ENCODE data around the gene WDR37. TPM values are rescaled to one million over a fixed set of nuclear protein-coding genes. Genes with fewer than 3 reads are reported as not detected.

The WDR37 gene
- total and polyA plus RNA-seq, 10 of the 15 experiments (the other 5 are each of a cell fraction or from before 2014, with no cell fraction given) = 1.9 to 11.1 (median 7.1) TPM

DNA sequence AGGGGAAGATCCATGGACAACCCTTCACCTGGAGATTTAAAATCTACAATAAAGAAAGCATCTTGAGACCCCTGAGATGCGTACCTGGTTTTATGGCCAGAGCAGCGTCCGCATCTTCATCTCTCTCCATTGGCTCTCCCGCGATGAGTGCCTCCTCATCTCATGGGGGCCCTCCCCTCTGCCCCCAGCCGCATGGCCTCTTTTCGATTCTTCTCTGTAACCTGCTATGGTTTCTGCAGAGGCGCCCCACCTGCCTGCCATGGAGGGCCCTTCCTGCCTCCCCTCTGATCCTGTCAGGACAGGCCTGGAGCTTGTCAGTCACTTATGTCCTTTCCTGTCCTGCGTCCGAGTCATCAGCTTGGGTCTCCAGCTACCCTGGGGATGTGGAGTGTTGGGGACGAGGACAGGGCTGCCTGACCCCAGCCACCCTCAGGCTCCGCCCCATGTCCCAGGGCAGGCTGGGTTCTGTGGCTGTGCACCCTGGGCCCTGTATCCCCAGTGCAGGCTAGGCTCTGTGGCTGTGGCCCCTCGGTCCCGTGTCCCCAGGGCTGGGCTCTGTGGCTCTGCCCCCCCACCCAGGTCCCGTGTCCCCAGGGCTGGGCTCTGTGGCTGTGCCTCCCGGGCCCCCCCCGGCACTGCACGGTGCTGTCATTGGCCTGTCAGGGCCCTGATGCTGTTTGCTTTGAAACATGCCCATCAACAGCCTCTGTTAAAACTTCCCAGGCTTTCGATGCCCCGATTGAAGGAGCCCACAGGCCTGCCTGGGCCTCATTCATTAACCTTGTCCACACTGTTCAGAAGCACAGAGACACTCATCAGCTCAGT is 99.8 kb downstream of the WDR37 start:
- Histone ChIP-seq H3K4me1 (ENCODE audit: control insufficient read depth, insufficient read depth, low read length) (no peaks in the 10 kb centered on the region), H3K27me3 (replicated peaks in 1 of 2; ENCODE audit: control insufficient read depth in 2 of 2, insufficient read depth in 2 of 2, low read length in 1 of 2) (no peaks in the 10 kb centered on the region; a peak in 1 of 4 replicates), H3K36me3 (ENCODE audit: control insufficient read depth in 2 of 2, insufficient read depth in 2 of 2, low read length in 1 of 2) (no peaks in the 10 kb centered on the region), H3K9ac (ENCODE audit: control insufficient read depth, insufficient read depth, low read length) (no peak overlapping the region), H3K9me3 (replicated peaks; ENCODE audit: control insufficient read depth, insufficient read depth, low read length) (no peaks in the 10 kb centered on the region), H2AFZ (ENCODE audit: control insufficient read depth, low read depth, low read length) (no peak overlapping the region), H3K4me3 (no peak overlapping the region), H3K27ac (ENCODE audit: control insufficient read depth, insufficient read depth) (no peak overlapping the region), H4K20me1 (ENCODE audit: control insufficient read depth, insufficient read depth) (no peaks in the 10 kb centered on the region), H3K79me2 (ENCODE audit: control insufficient read depth, insufficient read depth, low read length) (no peaks in the 10 kb centered on the region), H3K4me2 (ENCODE audit: control insufficient read depth, insufficient read depth) (no peak overlapping the region)
- intact Hi-C loops (cut with micrococcal nuclease; ENCODE audit: unreplicated experiment) (no loop called here), in situ Hi-C loops (cut with MboI) (no loop called here)
- ChIA-PET CTCF (no interaction called here), POLR2A (no interaction called here), RAD21 (ENCODE audit: unreplicated experiment) (no interaction called here), SMC1A (ENCODE audit: uncharacterized antibody, unreplicated experiment) (no interaction called here)
- FAIRE-seq (no peak), DNase-seq (ENCODE audit: low read depth, low spot score) (no peak), ATAC-seq (no peak)
- 55% methylated on average over 18 of the region's 20 CpGs for WGBS (ENCODE audit: insufficient coverage, insufficient replicate concordance, low lambda C conversion rate, missing lambda C conversion rate)
- TF ChIP-seq ZNF384 (IDR thresholded peaks at IDR 0.05; ENCODE audit: borderline replicate concordance, low read depth, low read length) (no peak), CREB1 (IDR thresholded peaks at IDR 0.05; ENCODE audit: low read depth) (no peak)
- no TSS peak for BruUV-seq (replicated peaks)

DNA sequence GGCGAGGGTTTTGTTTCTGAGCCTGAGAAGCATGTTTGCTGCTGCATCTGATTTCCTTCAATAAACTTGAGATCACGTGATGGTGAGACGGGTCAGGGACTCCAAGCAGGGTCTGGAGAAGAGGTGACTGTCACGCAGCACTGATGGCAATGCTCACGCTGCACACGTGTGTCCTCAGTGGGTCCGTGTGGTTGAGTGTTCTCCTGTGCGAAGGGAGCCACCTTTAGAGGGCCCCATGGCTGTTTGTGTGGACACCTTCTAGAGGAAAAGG is 100.4 kb downstream of the WDR37 start:
- H3K4me1 ChIP-seq (ENCODE audit: control insufficient read depth, insufficient read depth, low read length) = no peaks in the 10 kb centered on the region
- no peak overlapping the region for H2AFZ ChIP-seq (ENCODE audit: control insufficient read depth, low read depth, low read length)
- in situ Hi-C loops (cut with MboI) (no loop called here), intact Hi-C loops (cut with micrococcal nuclease; ENCODE audit: unreplicated experiment) (no loop called here)
- ChIA-PET RAD21 (ENCODE audit: unreplicated experiment) (no interaction called here), SMC1A (ENCODE audit: uncharacterized antibody, unreplicated experiment) (no interaction called here), CTCF (no interaction called here), POLR2A (no interaction called here)
- no peaks in the 10 kb centered on the region; a peak in 1 of 4 replicates for H3K27me3 ChIP-seq (replicated peaks in 1 of 2; ENCODE audit: control insufficient read depth in 2 of 2, insufficient read depth in 2 of 2, low read length in 1 of 2)
- no peaks in the 10 kb centered on the region for H4K20me1 ChIP-seq (ENCODE audit: control insufficient read depth, insufficient read depth)
- no peaks in the 10 kb centered on the region for H3K36me3 ChIP-seq (ENCODE audit: control insufficient read depth in 2 of 2, insufficient read depth in 2 of 2, low read length in 1 of 2)
- BruUV-seq (replicated peaks) = no TSS peak
- no peak overlapping the region for H3K27ac ChIP-seq (ENCODE audit: control insufficient read depth, insufficient read depth)
- ATAC-seq (no peak), DNase-seq (ENCODE audit: low read depth, low spot score) (no peak), FAIRE-seq (no peak)
- H3K9me3 ChIP-seq (replicated peaks; ENCODE audit: control insufficient read depth, insufficient read depth, low read length) = no peaks in the 10 kb centered on the region
- no peak overlapping the region for H3K9ac ChIP-seq (ENCODE audit: control insufficient read depth, insufficient read depth, low read length)
- no peaks in the 10 kb centered on the region for H3K79me2 ChIP-seq (ENCODE audit: control insufficient read depth, insufficient read depth, low read length)
- WGBS (ENCODE audit: insufficient coverage, insufficient replicate concordance, low lambda C conversion rate, missing lambda C conversion rate) = 33% methylated on average over 8 of the region's 8 CpGs
- H3K4me3 ChIP-seq = no peak overlapping the region
- no peak overlapping the region for H3K4me2 ChIP-seq (ENCODE audit: control insufficient read depth, insufficient read depth)
- TF ChIP-seq, protein P1, sequence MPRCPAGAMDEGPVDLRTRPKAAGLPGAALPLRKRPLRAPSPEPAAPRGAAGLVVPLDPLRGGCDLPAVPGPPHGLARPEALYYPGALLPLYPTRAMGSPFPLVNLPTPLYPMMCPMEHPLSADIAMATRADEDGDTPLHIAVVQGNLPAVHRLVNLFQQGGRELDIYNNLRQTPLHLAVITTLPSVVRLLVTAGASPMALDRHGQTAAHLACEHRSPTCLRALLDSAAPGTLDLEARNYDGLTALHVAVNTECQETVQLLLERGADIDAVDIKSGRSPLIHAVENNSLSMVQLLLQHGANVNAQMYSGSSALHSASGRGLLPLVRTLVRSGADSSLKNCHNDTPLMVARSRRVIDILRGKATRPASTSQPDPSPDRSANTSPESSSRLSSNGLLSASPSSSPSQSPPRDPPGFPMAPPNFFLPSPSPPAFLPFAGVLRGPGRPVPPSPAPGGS (IDR thresholded peaks at IDR 0.05; ENCODE audit: borderline replicate concordance, insufficient read depth, low read depth, low read length, poor library complexity, severe bottlenecking) = no peak
- TF ChIP-seq SREBF1 (IDR thresholded peaks at IDR 0.05; ENCODE audit: low read length) (no peak), MXI1 (IDR thresholded peaks at IDR 0.05; ENCODE audit: low read depth, low read length) (no peak), NFIC (IDR thresholded peaks at IDR 0.05; ENCODE audit: low read depth, low read length) (no peak), KDM1A (IDR thresholded peaks at IDR 0.05; ENCODE audit: borderline replicate concordance) (no peak), ZNF274 (IDR thresholded peaks at IDR 0.05; ENCODE audit: insufficient read depth, insufficient read length) (no peak), ZNF592 (IDR thresholded peaks at IDR 0.05) (no peak)
- TF ChIP-seq, protein P2, sequence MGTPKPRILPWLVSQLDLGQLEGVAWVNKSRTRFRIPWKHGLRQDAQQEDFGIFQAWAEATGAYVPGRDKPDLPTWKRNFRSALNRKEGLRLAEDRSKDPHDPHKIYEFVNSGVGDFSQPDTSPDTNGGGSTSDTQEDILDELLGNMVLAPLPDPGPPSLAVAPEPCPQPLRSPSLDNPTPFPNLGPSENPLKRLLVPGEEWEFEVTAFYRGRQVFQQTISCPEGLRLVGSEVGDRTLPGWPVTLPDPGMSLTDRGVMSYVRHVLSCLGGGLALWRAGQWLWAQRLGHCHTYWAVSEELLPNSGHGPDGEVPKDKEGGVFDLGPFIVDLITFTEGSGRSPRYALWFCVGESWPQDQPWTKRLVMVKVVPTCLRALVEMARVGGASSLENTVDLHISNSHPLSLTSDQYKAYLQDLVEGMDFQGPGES (IDR thresholded peaks at IDR 0.05) = no peak
- TF ChIP-seq, protein P3, sequence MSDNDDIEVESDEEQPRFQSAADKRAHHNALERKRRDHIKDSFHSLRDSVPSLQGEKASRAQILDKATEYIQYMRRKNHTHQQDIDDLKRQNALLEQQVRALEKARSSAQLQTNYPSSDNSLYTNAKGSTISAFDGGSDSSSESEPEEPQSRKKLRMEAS (IDR thresholded peaks at IDR 0.05; ENCODE audit: low read depth, low read length) = no peak

Data from GM12878 (cell line).